Measurements from ENCODE around the gene ZC3H7B. TPM values are rescaled to one million over a fixed set of nuclear protein-coding genes. Genes with fewer than 3 reads are reported as not detected.

Gene ZC3H7B
- total RNA-seq, 2 experiments from 2014 or later = 29.5 to 32.7 TPM

- peak in 1 of 14 experiments; percentile 7 for DNase-seq
- H3K36me3 ChIP-seq (ENCODE audit: insufficient read depth, low read length) = peaks cover 56% of the 10 kb centered on the region
- Mint-ChIP-seq H3K27ac (no peak overlapping the region), H3K36me3 (ENCODE audit: low read depth) (peaks cover 67% of the 10 kb centered on the region), H3K9me3 (no peaks in the 10 kb centered on the region), H3K4me3 (no peak overlapping the region), H3K4me1 (ENCODE audit: low read depth) (peaks cover 10% of the 10 kb centered on the region), H3K27me3 (no peaks in the 10 kb centered on the region)
- POLR2A ChIA-PET = no interaction called here
- no peaks in the 10 kb centered on the region for H3K9me3 ChIP-seq (ENCODE audit: control insufficient read depth in 1 of 2, insufficient read depth in 1 of 2, low read length in 2 of 2)
- no peak for TF ChIP-seq CTCF (IDR thresholded peaks at IDR 0.05)
- intact Hi-C loops (cut with DNase I, micrococcal nuclease) = no loop called here
- no peaks in the 10 kb centered on the region for H3K27me3 ChIP-seq (ENCODE audit: control insufficient read depth in 1 of 2, insufficient read depth in 2 of 2, low read length in 2 of 2)
- H3K27ac ChIP-seq (ENCODE audit: low read depth in 1 of 2, low read length in 2 of 2) = no peak overlapping the region
- peaks cover 8% of the 10 kb centered on the region for H3K4me1 ChIP-seq (ENCODE audit: insufficient read depth, low read length)
- H3K4me3 ChIP-seq (ENCODE audit: low read length) = no peak overlapping the region
- CTCF ChIA-PET = no interaction called here
- no peak for ATAC-seq (ENCODE audit: poor library complexity)
Observed at GRCh38 chr22:41332217-41332939, 31.1 kb downstream of the ZC3H7B start.

- no peak overlapping the region for H3K27ac Mint-ChIP-seq
- Histone ChIP-seq H3K9me3 (ENCODE audit: control insufficient read depth in 1 of 2, insufficient read depth in 1 of 2, low read length in 2 of 2) (no peaks in the 10 kb centered on the region), H3K4me1 (ENCODE audit: insufficient read depth, low read length) (peaks cover 9% of the 10 kb centered on the region), H3K27ac (ENCODE audit: low read depth in 1 of 2, low read length in 2 of 2) (no peak overlapping the region), H3K4me3 (ENCODE audit: low read length) (no peak overlapping the region), H3K27me3 (ENCODE audit: control insufficient read depth in 1 of 2, insufficient read depth in 2 of 2, low read length in 2 of 2) (no peaks in the 10 kb centered on the region), H3K36me3 (ENCODE audit: insufficient read depth, low read length) (peaks cover 51% of the 10 kb centered on the region)
- no peaks in the 10 kb centered on the region for H3K27me3 Mint-ChIP-seq
- H3K36me3 Mint-ChIP-seq (ENCODE audit: low read depth) = peaks cover 56% of the 10 kb centered on the region
- peaks cover 10% of the 10 kb centered on the region for H3K4me1 Mint-ChIP-seq (ENCODE audit: low read depth)
- no peaks in the 10 kb centered on the region for H3K9me3 Mint-ChIP-seq
- no peak for TF ChIP-seq CTCF (IDR thresholded peaks at IDR 0.05)
- DNase-seq = no peak
- intact Hi-C loops (cut with DNase I, micrococcal nuclease) = no loop called here
- POLR2A ChIA-PET = no interaction called here
- ATAC-seq (ENCODE audit: poor library complexity) = no peak
- no peak overlapping the region for H3K4me3 Mint-ChIP-seq
- CTCF ChIA-PET = no interaction called here
Observed at GRCh38 chr22:41333806-41334205, 32.5 kb downstream of the ZC3H7B start.

- POLR2A ChIA-PET = interaction anchor here (0.6 kb wide), 1 partner anchor 141 kb away, joined by 3 read pairs; no protein-coding TSS in a partner anchor
- no peak overlapping the region for H3K27ac Mint-ChIP-seq
Observed at GRCh38 chr22:41334215-41334614, 32.9 kb downstream of the ZC3H7B start.

More at GRCh38 chr22:41334215-41334614, 32.9 kb downstream of the ZC3H7B start:
- Histone ChIP-seq H3K27ac (ENCODE audit: low read depth in 1 of 2, low read length in 2 of 2) (no peak overlapping the region), H3K36me3 (ENCODE audit: insufficient read depth, low read length) (peaks cover 55% of the 10 kb centered on the region), H3K4me1 (ENCODE audit: insufficient read depth, low read length) (peaks cover 9% of the 10 kb centered on the region), H3K27me3 (ENCODE audit: control insufficient read depth in 1 of 2, insufficient read depth in 2 of 2, low read length in 2 of 2) (no peaks in the 10 kb centered on the region), H3K4me3 (ENCODE audit: low read length) (no peak overlapping the region), H3K9me3 (ENCODE audit: control insufficient read depth in 1 of 2, insufficient read depth in 1 of 2, low read length in 2 of 2) (no peaks in the 10 kb centered on the region)
- Mint-ChIP-seq H3K36me3 (ENCODE audit: low read depth) (peaks cover 59% of the 10 kb centered on the region), H3K4me1 (ENCODE audit: low read depth) (peaks cover 10% of the 10 kb centered on the region), H3K9me3 (no peaks in the 10 kb centered on the region), H3K27me3 (no peaks in the 10 kb centered on the region), H3K4me3 (no peak overlapping the region)
- ATAC-seq (ENCODE audit: poor library complexity) (no peak), DNase-seq (no peak)
- no peak for TF ChIP-seq CTCF (IDR thresholded peaks at IDR 0.05)
- CTCF ChIA-PET = no interaction called here
- intact Hi-C loops (cut with DNase I, micrococcal nuclease) = no loop called here

Measured in CD4-positive, alpha-beta T cell (primary cell).